ENCODE data around the gene KNDC1. TPM values are rescaled to one million over a fixed set of nuclear protein-coding genes. Genes with fewer than 3 reads are reported as not detected.

KNDC1 gene
- total RNA-seq, 4 donors from 2014 or later: 2.1 to 9.3 (median 3.5) TPM

GRCh38 chr10:133229265-133230043 lies 69.4 kb downstream of the KNDC1 start:
- intact Hi-C loops (cut with DNase I): no loop called here
- Histone ChIP-seq H3K27ac (no peak overlapping the region), H3K9me3 (no peaks in the 10 kb centered on the region), H3K27me3 (peaks cover 13% of the 10 kb centered on the region), H3K36me3 (no peaks in the 10 kb centered on the region), H3K4me3 (replicated peaks in 1 of 3) (no peak overlapping the region), H3K4me1 (peaks cover 4 to 20% of the 10 kb centered on the region in 2 donors)
- TF ChIP-seq POLR2A (IDR thresholded peaks at IDR 0.05): no peak
- TF ChIP-seq, protein P1, sequence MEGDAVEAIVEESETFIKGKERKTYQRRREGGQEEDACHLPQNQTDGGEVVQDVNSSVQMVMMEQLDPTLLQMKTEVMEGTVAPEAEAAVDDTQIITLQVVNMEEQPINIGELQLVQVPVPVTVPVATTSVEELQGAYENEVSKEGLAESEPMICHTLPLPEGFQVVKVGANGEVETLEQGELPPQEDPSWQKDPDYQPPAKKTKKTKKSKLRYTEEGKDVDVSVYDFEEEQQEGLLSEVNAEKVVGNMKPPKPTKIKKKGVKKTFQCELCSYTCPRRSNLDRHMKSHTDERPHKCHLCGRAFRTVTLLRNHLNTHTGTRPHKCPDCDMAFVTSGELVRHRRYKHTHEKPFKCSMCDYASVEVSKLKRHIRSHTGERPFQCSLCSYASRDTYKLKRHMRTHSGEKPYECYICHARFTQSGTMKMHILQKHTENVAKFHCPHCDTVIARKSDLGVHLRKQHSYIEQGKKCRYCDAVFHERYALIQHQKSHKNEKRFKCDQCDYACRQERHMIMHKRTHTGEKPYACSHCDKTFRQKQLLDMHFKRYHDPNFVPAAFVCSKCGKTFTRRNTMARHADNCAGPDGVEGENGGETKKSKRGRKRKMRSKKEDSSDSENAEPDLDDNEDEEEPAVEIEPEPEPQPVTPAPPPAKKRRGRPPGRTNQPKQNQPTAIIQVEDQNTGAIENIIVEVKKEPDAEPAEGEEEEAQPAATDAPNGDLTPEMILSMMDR (IDR thresholded peaks at IDR 0.05): no peak
- no peak for DNase-seq
- WGBS, 2 donors: 23 to 26% methylated on average over 27 of the region's 58 CpGs

- Histone ChIP-seq H3K4me3 (replicated peaks in 1 of 3) (no peak within 1 kb of the TSS), H3K9me3 (no peaks in the 10 kb centered on the region), H3K36me3 (no peaks in the 10 kb centered on the region), H3K27ac (no peak within 1 kb of the TSS), H3K27me3 (peaks cover 13% of the 10 kb centered on the region), H3K4me1 (peaks cover 4 to 20% of the 10 kb centered on the region in 2 donors)
- no peak for DNase-seq
- TF ChIP-seq, protein P1 (IDR thresholded peaks at IDR 0.05): no peak
- no peak for TF ChIP-seq POLR2A (IDR thresholded peaks at IDR 0.05)
- WGBS, 2 donors: no CpG with 5 or more reads among the region's 49 CpGs
- intact Hi-C loops (cut with DNase I): no loop called here
These were observed 70.0 kb downstream of the KNDC1 start, which contains the start of gene UTF1 for GRCh38 chr10:133230044-133230361. Gene UTF1 (plus strand): TSS chr10:133230217. CDS start chr10:133230289, 72 bp downstream.

DNA sequence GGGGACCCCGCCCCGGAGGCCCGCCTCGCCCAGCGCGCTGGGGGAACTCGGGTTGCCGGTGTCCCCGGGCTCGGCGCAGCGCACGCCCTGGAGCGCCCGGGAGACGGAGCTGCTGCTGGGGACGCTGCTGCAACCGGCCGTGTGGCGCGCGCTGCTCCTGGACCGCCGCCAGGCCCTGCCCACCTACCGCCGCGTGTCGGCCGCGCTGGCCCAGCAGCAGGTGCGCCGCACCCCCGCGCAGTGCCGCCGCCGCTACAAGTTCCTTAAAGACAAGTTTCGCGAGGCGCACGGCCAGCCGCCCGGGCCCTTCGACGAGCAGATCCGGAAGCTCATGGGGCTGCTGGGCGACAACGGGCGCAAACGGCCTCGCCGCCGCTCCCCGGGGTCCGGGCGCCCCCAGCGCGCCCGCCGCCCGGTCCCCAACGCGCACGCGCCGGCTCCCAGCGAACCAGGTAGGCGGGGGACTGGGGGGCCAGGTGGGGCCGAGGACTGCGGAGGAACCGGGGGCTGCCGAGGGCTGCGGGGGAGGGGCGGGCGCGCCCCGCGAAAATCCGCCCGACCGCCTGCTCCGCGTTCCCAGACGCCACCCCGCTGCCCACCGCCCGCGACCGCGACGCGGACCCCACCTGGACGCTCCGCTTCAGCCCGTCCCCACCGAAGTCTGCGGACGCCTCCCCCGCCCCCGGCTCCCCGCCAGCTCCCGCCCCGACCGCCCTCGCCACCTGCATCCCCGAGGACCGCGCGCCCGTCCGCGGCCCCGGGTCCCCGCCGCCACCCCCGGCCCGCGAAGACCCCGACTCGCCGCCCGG lies 70.6 kb downstream of the KNDC1 start:
- H3K4me1 ChIP-seq: peaks cover 0 to 15% of the 10 kb centered on the region in 2 donors
- H3K4me3 ChIP-seq (replicated peaks in 1 of 3): no peak overlapping the region
- intact Hi-C loops (cut with DNase I): no loop called here
- DNase-seq: peak; percentile 35 to 44
- H3K9me3 ChIP-seq: no peaks in the 10 kb centered on the region
- H3K27me3 ChIP-seq: peaks cover 18% of the 10 kb centered on the region
- no peak for TF ChIP-seq POLR2A (IDR thresholded peaks at IDR 0.05)
- TF ChIP-seq, protein P1 (IDR thresholded peaks at IDR 0.05): no peak
- H3K27ac ChIP-seq: no peak overlapping the region
- WGBS, 2 donors: 10% methylated on average over 2 of the region's 122 CpGs; no CpG with 5 or more reads in 1 of the 2 donors
- no peaks in the 10 kb centered on the region for H3K36me3 ChIP-seq

DNA sequence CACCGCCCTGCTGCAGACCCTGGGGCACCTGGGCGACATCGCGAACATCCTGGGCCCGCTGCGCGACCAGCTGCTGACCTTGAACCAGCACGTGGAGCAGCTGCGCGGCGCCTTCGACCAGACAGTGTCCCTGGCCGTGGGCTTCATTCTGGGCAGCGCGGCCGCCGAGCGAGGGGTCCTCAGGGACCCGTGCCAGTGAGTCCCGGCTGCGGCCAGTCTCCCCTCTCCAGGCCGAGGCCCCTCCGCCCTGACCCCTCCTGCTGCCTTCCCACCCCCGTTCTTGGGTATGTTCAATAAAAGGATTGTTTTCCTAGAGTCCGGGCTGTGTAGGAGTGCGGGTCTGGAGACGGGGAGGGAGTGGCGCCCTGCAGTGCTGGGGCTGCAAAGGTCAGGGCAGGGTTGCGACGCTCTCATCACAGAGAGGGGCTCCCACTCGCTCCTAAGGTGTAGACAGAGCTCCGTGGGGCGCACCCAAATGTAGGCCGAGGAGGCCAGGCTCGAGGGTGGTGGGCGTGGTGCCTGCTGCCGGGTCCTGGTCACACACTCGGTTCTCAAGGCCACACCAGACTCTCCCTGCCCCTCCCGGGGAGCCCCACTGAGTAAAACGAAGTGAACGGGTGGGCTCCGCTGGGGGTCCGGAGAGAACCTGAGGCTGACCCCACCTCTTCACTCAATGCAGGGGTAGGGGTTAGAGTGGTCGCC lies 71.4 kb downstream of the KNDC1 start:
- no peak for DNase-seq
- Histone ChIP-seq H3K9me3 (no peaks in the 10 kb centered on the region), H3K36me3 (no peaks in the 10 kb centered on the region), H3K27ac (no peak overlapping the region), H3K27me3 (peaks cover 26% of the 10 kb centered on the region), H3K4me1 (peaks cover 4 to 18% of the 10 kb centered on the region in 2 donors), H3K4me3 (replicated peaks in 1 of 3) (no peak overlapping the region)
- 27 to 48% methylated on average over 23 to 26 of the region's 44 CpGs for WGBS, 2 donors
- intact Hi-C loops (cut with DNase I): no loop called here
- TF ChIP-seq, protein P1 (IDR thresholded peaks at IDR 0.05): no peak
- TF ChIP-seq POLR2A (IDR thresholded peaks at IDR 0.05): no peak
